C4-2B (cell line): ENCODE data around the gene EIF4E.

ENCODE experiments used
- CTCF ChIP-seq: fragments of 450-650 bp; conservative IDR thresholded peaks from 2 replicates; pipeline ENCODE4 v1.5.1; 2017; ENCODE audit warnings: mild to moderate bottlenecking
- ZFX ChIP-seq: fragments of 450-650 bp; IDR thresholded peaks from 2 replicates; pipeline ENCODE4 v1.6.1; 2017

- TF ChIP-seq ZFX (no peak), CTCF (no peak)
These were observed 66.6 kb downstream of the EIF4E start for GRCh38 chr4:98862371-98862770.
